IMR-90 (cell line): ENCODE data around the gene HPSE2.

Experiments used
- FOS ChIP-seq: fragments of 150-350 bp; IDR thresholded peaks from 2 replicates; pipeline ENCODE4 v1.6.1; 2016; ENCODE audit warnings: low read depth, low read length
- MAZ ChIP-seq: IDR thresholded peaks from 2 replicates; pipeline ENCODE4 v1.6.1; 2012; ENCODE audit warnings: low read depth, mild to moderate bottlenecking, low read length, improper control_type of control experiment, moderate library complexity, borderline replicate concordance
- POLR2A ChIP-seq: IDR thresholded peaks from 2 replicates; pipeline ENCODE4 v1.6.1; 2012; ENCODE audit warnings: mild to moderate bottlenecking, low read depth, low read length
- TF ChIP-seq, protein P1 (sequence below): conservative IDR thresholded peaks from 2 replicates; pipeline ENCODE4 v1.5.1; 2012; ENCODE audit warnings: mild to moderate bottlenecking, low read depth, low read length, improper control_type of control experiment
- TF ChIP-seq, protein P2 (sequence below): fragments of 150-350 bp; IDR thresholded peaks from 2 replicates; pipeline ENCODE4 v1.6.1; 2017; ENCODE audit warnings: mild to moderate bottlenecking, antibody characterized with exemption, low read length, low read depth

DNA sequence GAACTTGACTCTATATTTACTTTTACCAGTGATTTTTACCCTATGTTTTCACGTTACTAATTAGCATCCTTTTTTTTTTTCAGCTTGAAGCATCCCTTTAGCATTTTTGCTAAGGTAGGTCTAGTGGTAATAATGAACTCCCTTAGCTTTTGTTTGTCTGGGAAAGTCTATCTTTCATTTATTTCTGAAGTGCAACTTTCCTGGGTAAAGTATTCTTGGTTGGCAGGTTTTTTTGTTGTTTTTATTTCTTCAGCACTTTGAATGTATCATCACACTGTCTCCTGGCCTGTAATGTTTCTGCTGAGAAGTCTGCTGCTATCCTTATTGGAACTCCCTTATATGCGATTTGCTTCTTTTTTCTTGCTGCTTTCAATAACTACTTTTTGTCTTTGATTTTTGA lies 639.2 kb downstream of the HPSE2 start:
- TF ChIP-seq, protein P1, sequence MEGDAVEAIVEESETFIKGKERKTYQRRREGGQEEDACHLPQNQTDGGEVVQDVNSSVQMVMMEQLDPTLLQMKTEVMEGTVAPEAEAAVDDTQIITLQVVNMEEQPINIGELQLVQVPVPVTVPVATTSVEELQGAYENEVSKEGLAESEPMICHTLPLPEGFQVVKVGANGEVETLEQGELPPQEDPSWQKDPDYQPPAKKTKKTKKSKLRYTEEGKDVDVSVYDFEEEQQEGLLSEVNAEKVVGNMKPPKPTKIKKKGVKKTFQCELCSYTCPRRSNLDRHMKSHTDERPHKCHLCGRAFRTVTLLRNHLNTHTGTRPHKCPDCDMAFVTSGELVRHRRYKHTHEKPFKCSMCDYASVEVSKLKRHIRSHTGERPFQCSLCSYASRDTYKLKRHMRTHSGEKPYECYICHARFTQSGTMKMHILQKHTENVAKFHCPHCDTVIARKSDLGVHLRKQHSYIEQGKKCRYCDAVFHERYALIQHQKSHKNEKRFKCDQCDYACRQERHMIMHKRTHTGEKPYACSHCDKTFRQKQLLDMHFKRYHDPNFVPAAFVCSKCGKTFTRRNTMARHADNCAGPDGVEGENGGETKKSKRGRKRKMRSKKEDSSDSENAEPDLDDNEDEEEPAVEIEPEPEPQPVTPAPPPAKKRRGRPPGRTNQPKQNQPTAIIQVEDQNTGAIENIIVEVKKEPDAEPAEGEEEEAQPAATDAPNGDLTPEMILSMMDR = no peak
- TF ChIP-seq FOS (no peak), MAZ (no peak), POLR2A (no peak)
- TF ChIP-seq, protein P2, sequence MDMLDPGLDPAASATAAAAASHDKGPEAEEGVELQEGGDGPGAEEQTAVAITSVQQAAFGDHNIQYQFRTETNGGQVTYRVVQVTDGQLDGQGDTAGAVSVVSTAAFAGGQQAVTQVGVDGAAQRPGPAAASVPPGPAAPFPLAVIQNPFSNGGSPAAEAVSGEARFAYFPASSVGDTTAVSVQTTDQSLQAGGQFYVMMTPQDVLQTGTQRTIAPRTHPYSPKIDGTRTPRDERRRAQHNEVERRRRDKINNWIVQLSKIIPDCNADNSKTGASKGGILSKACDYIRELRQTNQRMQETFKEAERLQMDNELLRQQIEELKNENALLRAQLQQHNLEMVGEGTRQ = no peak
